ENCODE results near the gene SLC2A9. TPM values are rescaled to one million over a fixed set of nuclear protein-coding genes. Genes with fewer than 3 reads are reported as not detected.

Gene SLC2A9
- total RNA-seq, 1 donor from 2014 or later: 8.2 TPM

GRCh38 chr4:9861561-9861960 is 159.7 kb downstream of the SLC2A9 start:
- intact Hi-C loops (cut with micrococcal nuclease): no loop called here
- Histone ChIP-seq H3K4me3 (no peak overlapping the region), H3K27ac (replicated peaks) (no peak overlapping the region), H3K9me3 (replicated peaks) (peaks cover 10% of the 10 kb centered on the region), H3K4me1 (no peaks in the 10 kb centered on the region), H3K36me3 (peaks cover 8% of the 10 kb centered on the region), H3K27me3 (ENCODE audit: low read depth) (no peaks in the 10 kb centered on the region)
- no peak for DNase-seq
- TF ChIP-seq CTCF (IDR thresholded peaks at IDR 0.05; ENCODE audit: borderline replicate concordance): no peak

- H3K9me3 ChIP-seq (replicated peaks): peaks cover 28% of the 10 kb centered on the region
- H3K27ac ChIP-seq (replicated peaks): no peak overlapping the region
- no peak overlapping the region for H3K4me3 ChIP-seq
- H3K27me3 ChIP-seq (ENCODE audit: low read depth): no peaks in the 10 kb centered on the region
- H3K36me3 ChIP-seq: peaks cover 8% of the 10 kb centered on the region
- DNase-seq: no peak
- TF ChIP-seq CTCF (IDR thresholded peaks at IDR 0.05; ENCODE audit: borderline replicate concordance): no peak
- H3K4me1 ChIP-seq: no peaks in the 10 kb centered on the region
- intact Hi-C loops (cut with micrococcal nuclease): no loop called here
These were observed 161.5 kb downstream of the SLC2A9 start for GRCh38 chr4:9859810-9860209.

- DNase-seq: no peak
- no peak overlapping the region for H3K4me3 ChIP-seq
- H3K9me3 ChIP-seq (replicated peaks): peaks cover 17% of the 10 kb centered on the region
- no peak overlapping the region for H3K27ac ChIP-seq (replicated peaks)
- intact Hi-C loops (cut with micrococcal nuclease): no loop called here
- no peak for TF ChIP-seq CTCF (IDR thresholded peaks at IDR 0.05; ENCODE audit: borderline replicate concordance)
- no peaks in the 10 kb centered on the region for H3K36me3 ChIP-seq
- no peaks in the 10 kb centered on the region for H3K4me1 ChIP-seq
- H3K27me3 ChIP-seq (ENCODE audit: low read depth): no peaks in the 10 kb centered on the region
These were observed 171.8 kb downstream of the SLC2A9 start for GRCh38 chr4:9849538-9849920.

- H3K27ac ChIP-seq (replicated peaks): no peak overlapping the region
- no peaks in the 10 kb centered on the region for H3K36me3 ChIP-seq
- no peaks in the 10 kb centered on the region for H3K27me3 ChIP-seq (ENCODE audit: low read depth)
- no peaks in the 10 kb centered on the region for H3K4me1 ChIP-seq
- no peak for TF ChIP-seq CTCF (IDR thresholded peaks at IDR 0.05; ENCODE audit: borderline replicate concordance)
- H3K9me3 ChIP-seq (replicated peaks): peaks cover 3% of the 10 kb centered on the region
- intact Hi-C loops (cut with micrococcal nuclease): no loop called here
- DNase-seq: no peak
- no peak overlapping the region for H3K4me3 ChIP-seq
These were observed 173.1 kb downstream of the SLC2A9 start for GRCh38 chr4:9847968-9848748.

GRCh38 chr4:9845791-9846493 is 175.4 kb downstream of the SLC2A9 start:
- intact Hi-C loops (cut with micrococcal nuclease): no loop called here

More at GRCh38 chr4:9845791-9846493, 175.4 kb downstream of the SLC2A9 start:
- Histone ChIP-seq H3K4me3 (no peak overlapping the region), H3K27ac (replicated peaks) (no peak overlapping the region), H3K27me3 (ENCODE audit: low read depth) (no peaks in the 10 kb centered on the region), H3K36me3 (no peaks in the 10 kb centered on the region), H3K9me3 (replicated peaks) (peaks cover 14% of the 10 kb centered on the region), H3K4me1 (no peaks in the 10 kb centered on the region)
- no peak for TF ChIP-seq CTCF (IDR thresholded peaks at IDR 0.05; ENCODE audit: borderline replicate concordance)
- DNase-seq: no peak
